ENCODE data around the gene TMEM190. TPM values are rescaled to one million over a fixed set of nuclear protein-coding genes. Genes with fewer than 3 reads are reported as not detected.
"Not testable (repeated sequence)": the region's sequence is repeated elsewhere in the genome, so short reads cannot be mapped to it uniquely, and the experiment has no call there.

Gene TMEM190
- total RNA-seq (not detected), polyA plus RNA-seq (not detected), total RNA-seq (not detected)

DNA sequence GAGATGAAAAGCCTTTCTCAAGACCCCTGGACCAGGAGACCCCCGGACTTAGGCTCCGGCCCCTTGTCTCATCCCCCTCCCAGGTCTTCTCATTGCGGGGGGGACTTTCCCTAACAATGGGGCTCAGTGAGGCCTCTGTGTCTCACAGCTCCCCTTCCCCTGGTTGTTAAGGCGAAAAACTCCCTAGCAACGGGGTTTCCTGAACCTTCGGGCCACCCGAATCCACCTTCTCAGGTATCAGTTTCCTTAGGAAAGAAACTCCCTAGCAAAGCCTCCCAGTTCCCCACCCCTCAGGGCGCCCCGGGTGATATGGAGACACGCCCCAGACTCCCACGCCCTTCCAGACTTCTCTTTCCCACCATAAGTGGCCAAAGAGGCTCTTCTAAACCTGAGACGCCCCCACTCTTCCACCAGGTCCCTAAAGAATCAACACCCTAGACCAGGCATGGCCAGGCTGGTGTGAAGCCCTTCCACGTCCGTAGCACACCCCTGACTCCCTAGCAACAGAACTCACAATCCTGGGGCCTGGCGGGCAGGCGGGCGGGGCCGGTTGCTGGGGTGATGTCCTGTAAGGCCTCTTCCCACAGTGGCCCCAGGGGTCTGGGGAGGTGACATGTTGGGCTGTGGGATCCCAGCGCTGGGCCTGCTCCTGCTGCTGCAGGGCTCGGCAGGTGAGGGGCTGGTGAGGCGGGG, at the start of gene TMEM190:
Gene TMEM190 (plus strand): TSS at position 586 of the 693 bp plus-strand sequence. CDS start 28 bp downstream, at position 614.
- peaks cover 0 to under 1% (median under 1%) of the 10 kb centered on the region in 5 donors for H3K36me3 Mint-ChIP-seq
- ATAC-seq (no peak), DNase-seq (no peak)
- no peak within 1 kb of the TSS for H3K4me3 Mint-ChIP-seq
- Histone ChIP-seq H3K36me3 (ENCODE audit: control insufficient read depth in 2 of 3, insufficient read depth in 3 of 3, low read length in 3 of 3) (no peaks in the 10 kb centered on the region), H3K4me3 (ENCODE audit: low read length) (no peak within 1 kb of the TSS), H3K9me3 (ENCODE audit: control insufficient read depth in 2 of 3, low read length in 3 of 3) (no peaks in the 10 kb centered on the region), H3K27ac (ENCODE audit: low read depth, low read length) (no peak within 1 kb of the TSS), H3K4me1 (ENCODE audit: control insufficient read depth in 2 of 2, insufficient read depth in 2 of 2, low read length in 2 of 2) (no peaks in the 10 kb centered on the region), H3K27me3 (ENCODE audit: control insufficient read depth in 2 of 2, insufficient read depth in 2 of 2, low read length in 2 of 2) (peaks cover 0 to 19% of the 10 kb centered on the region in 2 donors)
- H3K9me3 Mint-ChIP-seq: no peaks in the 10 kb centered on the region
- peaks cover 4 to 10% (median 5%) of the 10 kb centered on the region in 7 donors for H3K4me1 Mint-ChIP-seq
- POLR2A ChIA-PET: no interaction called here
- H3K27me3 Mint-ChIP-seq: peaks cover 14 to 30% (median 17%) of the 10 kb centered on the region in 5 donors
- peak within 1 kb of the TSS in 1 of 9 donors; percentile 28 for H3K27ac Mint-ChIP-seq
- intact Hi-C loops (cut with micrococcal nuclease): no loop called here
- CTCF ChIA-PET: interaction anchor here (0.6 kb wide), 1 partner anchor 17 kb away, joined by 5 read pairs; no protein-coding TSS in a partner anchor

DNA sequence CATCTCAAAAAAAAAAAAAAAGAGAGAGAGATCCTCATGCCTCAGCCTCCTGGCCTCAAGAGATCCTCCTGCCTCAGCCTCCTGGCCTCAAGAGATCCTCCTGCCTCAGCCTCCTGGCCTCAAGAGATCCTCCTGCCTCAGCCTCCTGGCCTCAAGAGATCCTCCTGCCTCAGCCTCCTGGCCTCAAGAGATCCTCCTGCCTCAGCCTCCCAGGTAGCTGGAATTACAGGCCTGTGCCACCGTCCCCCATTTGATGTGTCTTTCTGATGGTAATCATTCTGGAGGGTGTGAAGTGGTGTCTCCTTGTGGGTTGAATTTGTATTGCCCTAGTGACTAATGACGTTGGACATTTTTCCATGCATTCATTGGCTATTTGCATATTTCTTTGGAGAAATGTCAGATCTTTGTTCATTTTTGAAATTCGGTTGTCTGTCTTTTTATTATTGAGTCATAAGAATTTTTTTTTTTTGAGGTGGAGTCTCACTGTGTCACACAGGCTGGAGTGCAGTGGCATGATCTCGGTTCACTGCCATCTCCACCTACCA, 47.8 kb upstream of the TMEM190 start:
- H3K9me3 Mint-ChIP-seq; H3K36me3 ChIP-seq (ENCODE audit: control insufficient read depth in 2 of 3, insufficient read depth in 3 of 3, low read length in 3 of 3); H3K36me3 Mint-ChIP-seq; H3K27me3 ChIP-seq (ENCODE audit: control insufficient read depth in 2 of 2, insufficient read depth in 2 of 2, low read length in 2 of 2); intact Hi-C loops (cut with micrococcal nuclease); H3K4me3 Mint-ChIP-seq; ATAC-seq; DNase-seq; POLR2A ChIA-PET; H3K9me3 ChIP-seq (ENCODE audit: control insufficient read depth in 2 of 3, low read length in 3 of 3); H3K4me1 Mint-ChIP-seq; H3K4me3 ChIP-seq (ENCODE audit: low read length); CTCF ChIA-PET; H3K27ac ChIP-seq (ENCODE audit: low read depth, low read length); H3K4me1 ChIP-seq (ENCODE audit: control insufficient read depth in 2 of 2, insufficient read depth in 2 of 2, low read length in 2 of 2); H3K27ac Mint-ChIP-seq: not testable (repeated sequence)
- peaks cover 0 to 14% (median 7%) of the 10 kb centered on the region in 5 donors for H3K27me3 Mint-ChIP-seq

DNA sequence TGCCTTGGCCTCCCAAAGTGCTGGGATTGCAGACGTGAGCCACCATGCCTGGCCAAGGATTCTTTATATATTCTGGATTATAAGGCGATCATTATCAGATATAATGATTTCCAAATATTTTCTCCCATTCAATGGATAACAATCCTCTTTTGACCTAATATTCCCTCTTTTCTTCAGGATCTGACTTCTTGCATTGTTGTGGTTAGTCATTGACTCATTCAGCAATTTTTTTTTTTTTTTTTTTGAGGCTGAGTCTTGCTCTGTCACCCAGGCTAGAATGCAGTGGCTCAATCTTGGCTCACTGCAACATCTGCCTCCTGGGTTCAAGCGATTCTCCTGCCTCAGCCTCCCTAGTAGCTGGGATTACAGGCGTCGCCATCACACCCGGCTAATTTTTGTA, 46.8 kb upstream of the TMEM190 start:
- Mint-ChIP-seq H3K27ac (peak overlapping the region in 1 of 9 donors; percentile 59), H3K27me3 (peaks cover 0 to 15% (median 10%) of the 10 kb centered on the region in 5 donors)
- intact Hi-C loops (cut with micrococcal nuclease); CTCF ChIA-PET; H3K36me3 ChIP-seq (ENCODE audit: control insufficient read depth in 2 of 3, insufficient read depth in 3 of 3, low read length in 3 of 3); H3K4me3 ChIP-seq (ENCODE audit: low read length); POLR2A ChIA-PET; H3K4me1 ChIP-seq (ENCODE audit: control insufficient read depth in 2 of 2, insufficient read depth in 2 of 2, low read length in 2 of 2); H3K4me3 Mint-ChIP-seq; H3K36me3 Mint-ChIP-seq; H3K27ac ChIP-seq (ENCODE audit: low read depth, low read length); H3K9me3 Mint-ChIP-seq; H3K4me1 Mint-ChIP-seq; ATAC-seq; H3K27me3 ChIP-seq (ENCODE audit: control insufficient read depth in 2 of 2, insufficient read depth in 2 of 2, low read length in 2 of 2); H3K9me3 ChIP-seq (ENCODE audit: control insufficient read depth in 2 of 3, low read length in 3 of 3); DNase-seq: not testable (repeated sequence)

DNA sequence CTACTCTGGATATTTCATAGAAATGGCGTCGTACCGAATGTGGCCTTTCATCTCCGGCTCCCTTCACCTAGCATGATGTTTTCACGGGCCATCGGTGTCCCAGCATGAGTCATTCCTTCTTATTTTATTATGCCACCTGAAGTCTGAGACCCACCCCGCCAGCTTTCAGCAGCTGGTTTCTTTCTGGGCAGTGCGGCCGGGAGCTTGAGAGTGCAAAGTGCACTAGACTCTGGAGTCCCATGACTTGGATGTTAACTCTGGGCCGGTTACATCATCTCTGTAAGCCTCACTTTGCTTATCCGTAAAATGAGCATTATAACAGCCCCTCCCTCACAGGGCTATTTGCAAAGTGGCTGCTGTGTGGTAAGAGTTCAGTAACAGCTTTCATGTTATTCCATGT, 42.8 kb upstream of the TMEM190 start:
- DNase-seq: no peak
- Mint-ChIP-seq H3K36me3 (no peaks in the 10 kb centered on the region), H3K27me3 (peaks cover 0 to 21% (median 9%) of the 10 kb centered on the region in 5 donors), H3K9me3 (peaks cover 0 to 2% (median 0%) of the 10 kb centered on the region in 11 donors), H3K4me1 (peaks cover 0 to 7% (median 6%) of the 10 kb centered on the region in 7 donors), H3K27ac (peak overlapping the region in 1 of 9 donors; percentile 51), H3K4me3 (no peak overlapping the region)
- Histone ChIP-seq H3K4me3 (ENCODE audit: low read length) (no peak overlapping the region), H3K27me3 (ENCODE audit: control insufficient read depth in 2 of 2, insufficient read depth in 2 of 2, low read length in 2 of 2) (no peaks in the 10 kb centered on the region), H3K9me3 (ENCODE audit: control insufficient read depth in 2 of 3, low read length in 3 of 3) (no peaks in the 10 kb centered on the region), H3K4me1 (ENCODE audit: control insufficient read depth in 2 of 2, insufficient read depth in 2 of 2, low read length in 2 of 2) (peaks cover 6 to 8% of the 10 kb centered on the region in 2 donors), H3K27ac (ENCODE audit: low read depth, low read length) (no peak overlapping the region), H3K36me3 (ENCODE audit: control insufficient read depth in 2 of 3, insufficient read depth in 3 of 3, low read length in 3 of 3) (no peaks in the 10 kb centered on the region)
- ATAC-seq: no peak
- POLR2A ChIA-PET: no interaction called here
- intact Hi-C loops (cut with micrococcal nuclease): no loop called here
- CTCF ChIA-PET: no interaction called here

DNA sequence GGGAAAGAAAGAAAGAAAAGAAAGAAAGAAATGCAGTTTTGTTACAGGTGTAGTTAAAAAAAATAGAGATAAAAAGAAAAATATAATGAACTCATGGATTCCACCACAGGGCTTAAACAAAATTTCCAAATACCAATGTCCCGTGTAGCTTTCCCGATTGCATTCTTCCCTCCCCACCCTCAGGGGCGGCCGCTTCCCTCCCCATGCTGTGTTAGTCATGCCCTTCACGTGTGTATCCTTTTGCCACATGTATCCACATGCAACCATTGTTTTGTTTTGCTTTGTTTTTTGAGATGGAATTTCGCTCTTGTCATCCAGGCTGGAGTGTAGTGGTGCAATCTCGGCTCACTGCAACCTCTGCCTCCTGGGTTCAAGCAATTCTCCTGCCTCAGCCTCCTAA, 40.5 kb upstream of the TMEM190 start:
- H3K27ac Mint-ChIP-seq: peak overlapping the region in 2 of 9 donors; percentile 16 to 76
- H3K4me1 Mint-ChIP-seq: peaks cover 0 to 21% (median 18%) of the 10 kb centered on the region in 7 donors
- peaks cover 0 to 24% (median 5%) of the 10 kb centered on the region in 5 donors for H3K27me3 Mint-ChIP-seq
- H3K4me1 ChIP-seq (ENCODE audit: control insufficient read depth in 2 of 2, insufficient read depth in 2 of 2, low read length in 2 of 2): peaks cover 8 to 15% of the 10 kb centered on the region in 2 donors
- H3K4me3 Mint-ChIP-seq: no peak overlapping the region
- H3K36me3 Mint-ChIP-seq: no peaks in the 10 kb centered on the region
- H3K4me3 ChIP-seq (ENCODE audit: low read length): no peak overlapping the region
- no peak for DNase-seq
- peaks cover 0 to 4% (median 0%) of the 10 kb centered on the region in 11 donors for H3K9me3 Mint-ChIP-seq
- intact Hi-C loops (cut with micrococcal nuclease): loop anchor here (5.0 kb wide), 2 partner anchors 301 to 329 kb away; no protein-coding TSS in a partner anchor
- H3K27me3 ChIP-seq (ENCODE audit: control insufficient read depth in 2 of 2, insufficient read depth in 2 of 2, low read length in 2 of 2): no peaks in the 10 kb centered on the region
- CTCF ChIA-PET: interaction anchor here (0.7 kb wide), 1 partner anchor 240 kb away, joined by 4 read pairs; no protein-coding TSS in a partner anchor
- ATAC-seq: no peak
- no peaks in the 10 kb centered on the region for H3K36me3 ChIP-seq (ENCODE audit: control insufficient read depth in 2 of 3, insufficient read depth in 3 of 3, low read length in 3 of 3)
- H3K9me3 ChIP-seq (ENCODE audit: control insufficient read depth in 2 of 3, low read length in 3 of 3): no peaks in the 10 kb centered on the region
- no peak overlapping the region for H3K27ac ChIP-seq (ENCODE audit: low read depth, low read length)
- POLR2A ChIA-PET: interaction anchor here (0.8 kb wide), 1 partner anchor 15 kb away, joined by 4 read pairs; no protein-coding TSS in a partner anchor

DNA sequence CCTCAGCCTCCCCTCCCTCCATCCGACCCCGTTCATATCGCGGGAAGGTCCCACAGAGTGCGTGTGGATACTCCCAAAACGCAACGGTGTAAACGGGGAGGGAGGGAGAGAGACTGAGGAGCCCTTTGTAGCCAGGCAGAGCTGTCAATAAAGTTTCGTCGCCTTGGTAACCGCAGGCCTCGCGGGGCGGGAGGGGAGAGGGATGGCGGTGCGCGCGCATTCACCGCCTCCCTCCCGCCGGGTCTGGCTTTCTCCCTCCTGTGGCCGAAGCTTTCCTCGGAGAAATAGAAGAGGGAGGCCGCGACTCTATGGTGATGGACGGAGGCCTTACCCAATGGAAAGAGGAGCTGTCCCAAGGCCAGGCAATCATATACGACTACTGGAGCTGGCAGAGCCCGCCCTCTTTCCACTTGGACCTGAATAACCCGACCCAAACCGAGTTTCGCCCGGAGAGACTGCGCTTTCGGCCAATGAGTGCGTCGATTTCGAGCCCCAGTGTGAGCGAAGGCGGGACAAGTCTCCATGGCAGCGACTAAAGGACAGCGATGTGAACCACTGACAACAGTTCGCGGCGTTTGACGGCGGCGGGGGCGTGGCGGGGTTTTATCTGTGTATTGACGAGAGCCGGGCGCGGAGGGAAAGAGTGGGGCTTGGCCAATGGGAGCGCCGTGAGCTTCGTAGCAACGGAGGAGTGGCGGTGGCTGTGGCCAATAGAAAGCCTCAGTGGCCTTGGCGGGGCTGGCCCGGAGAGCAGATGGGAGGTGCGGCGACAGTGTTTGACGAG, 37.3 kb upstream of the TMEM190 start, which contains the start of gene KMT5C:
Gene KMT5C (plus strand): TSS at position 772 of the 784 bp plus-strand sequence. CDS start 2,061 bp downstream, outside the sequence.
- intact Hi-C loops (cut with micrococcal nuclease): loop anchor here (1.0 to 5.0 kb wide), 23 partner anchors 15 to 1149 kb away; partner anchors contain the start of genes COX6B2 (in 2 of the 2), HSPBP1 (in 2 of the 2), PPP6R1 (in 2 of the 2) and RPL28 (in 2 of the 2)
- POLR2A ChIA-PET: interaction anchor here (0.9 to 2.4 kb wide), 16 partner anchors 30 to 315 kb away, joined by 4 to 27 read pairs (median 8); partner anchors contain the start of genes FIZ1, HSPBP1, ISOC2 and PPP6R1
- Mint-ChIP-seq H3K27me3 (peaks cover 0 to 16% (median 0%) of the 10 kb centered on the region in 5 donors), H3K4me3 (peak within 1 kb of the TSS; percentile 87 to 99 (median 96)), H3K27ac (peak within 1 kb of the TSS; percentile 88 to 100 (median 97)), H3K36me3 (peaks cover 0 to 10% (median 2%) of the 10 kb centered on the region in 5 donors), H3K9me3 (peaks cover 0 to 4% (median 0%) of the 10 kb centered on the region in 11 donors), H3K4me1 (peaks cover 5 to 28% (median 24%) of the 10 kb centered on the region in 7 donors)
- ATAC-seq (peak; percentile 83), DNase-seq (peak; percentile 99 to 100 (median 100))
- Histone ChIP-seq H3K36me3 (ENCODE audit: control insufficient read depth in 2 of 3, insufficient read depth in 3 of 3, low read length in 3 of 3) (peaks cover 0 to 15% (median 0%) of the 10 kb centered on the region in 3 experiments), H3K27me3 (ENCODE audit: control insufficient read depth in 2 of 2, insufficient read depth in 2 of 2, low read length in 2 of 2) (no peaks in the 10 kb centered on the region), H3K4me1 (ENCODE audit: control insufficient read depth in 2 of 2, insufficient read depth in 2 of 2, low read length in 2 of 2) (peaks cover 8 to 15% of the 10 kb centered on the region in 2 donors), H3K4me3 (ENCODE audit: low read length) (peak within 1 kb of the TSS; percentile 80), H3K9me3 (ENCODE audit: control insufficient read depth in 2 of 3, low read length in 3 of 3) (no peaks in the 10 kb centered on the region), H3K27ac (ENCODE audit: low read depth, low read length) (peak within 1 kb of the TSS; percentile 93)
- CTCF ChIA-PET: interaction anchor here (1.5 to 2.1 kb wide), 2 partner anchors 38 to 45 kb away, joined by 4 to 12 read pairs; partner anchors contain the start of gene TMEM238

Measured in naive thymus-derived CD4-positive, alpha-beta T cell (primary cell).